HL-60 (cell line): ENCODE measurements around the gene PRL.

Experiments used
- POLR2AphosphoS5 ChIP-seq: IDR thresholded peaks from 2 replicates; pipeline ENCODE4 v1.6.1; 2012; ENCODE audit warnings: low read depth
- REST ChIP-seq: IDR thresholded peaks from 2 replicates; pipeline ENCODE4 v1.6.1; 2012; ENCODE audit warnings: low read depth; ENCODE audit not compliant: insufficient replicate concordance
- SPI1 ChIP-seq: IDR thresholded peaks from 2 replicates; pipeline ENCODE4 v1.6.1; 2012; ENCODE audit warnings: low read depth, mild to moderate bottlenecking, borderline replicate concordance

GRCh38 chr6:22237526-22237925 is 59.3 kb downstream of the PRL start:
- TF ChIP-seq POLR2AphosphoS5 (no peak), REST (no peak), SPI1 (no peak)
